Tibial nerve (tissue), 4 donors: Measurements from ENCODE around the gene INO80E.

ENCODE experiments used
- CTCF ChIP-seq, 5 experiments: fragments of 200-600 bp in 3 of 5; fragments of 450-650 bp in 2 of 5; sonication (generic) in 3 of 5; IDR thresholded peaks; one replicate each; pipeline ENCODE4 v1.5.1; 2016 to 2019; ENCODE audit warnings: antibody characterized with exemption in 5 of 5, mild to moderate bottlenecking in 3 of 5, moderate library complexity in 2 of 5
- EP300 ChIP-seq, 2 donors: sonication (generic); formaldehyde crosslinking; IDR thresholded peaks; one replicate each; pipeline ENCODE4 v1.6.1; 2017; ENCODE audit warnings: antibody characterized with exemption in 2 of 2, mild to moderate bottlenecking in 1 of 2
- POLR2A ChIP-seq, 2 donors: fragments of 450-650 bp; IDR thresholded peaks; one replicate each; pipeline ENCODE4 v1.6.1; 2017; ENCODE audit warnings: antibody characterized with exemption in 2 of 2, mild to moderate bottlenecking in 2 of 2, moderate library complexity in 2 of 2

GRCh38 chr16:30027588-30028437, 31.8 kb downstream of the INO80E start:
- TF ChIP-seq CTCF (IDR thresholded peaks at IDR 0.05) = no peak
- TF ChIP-seq EP300 (IDR thresholded peaks at IDR 0.05) = no peak
- TF ChIP-seq POLR2A (IDR thresholded peaks at IDR 0.05) = no peak
